Fibroblast of the aortic adventitia (primary cell): Measurements from ENCODE around the gene AKR1A1. TPM values are rescaled to one million over a fixed set of nuclear protein-coding genes. Genes with fewer than 3 reads are reported as not detected.

Source experiments
- DNase-seq: peaks from one replicate; pipeline ENCODE4 v3.0.0-alpha.2; 2010; ENCODE audit warnings: low read depth
- H3K4me3 ChIP-seq: 2 replicates; pipeline ENCODE4 v1.5.1; 2011; ENCODE audit warnings: low read depth, mild to moderate bottlenecking, control low read depth, low read length, moderate library complexity
- total RNA-seq: library from RNA; depleted of rRNA; stranded (reverse); fragments of >200 nt; gene quantifications from 2 replicates; pipeline ENCODE4 v1.2.3, GENCODE V29; 2012; ENCODE audit warnings: low replicate concordance
- TF ChIP-seq, protein P1 (sequence below): IDR thresholded peaks from 2 replicates; pipeline ENCODE4 v1.5.1; 2011; ENCODE audit warnings: mild to moderate bottlenecking, low read length, control low read depth, inconsistent platforms; ENCODE audit not compliant: insufficient read depth

Gene AKR1A1
- 128 and 174 TPM in 2 replicates for total RNA-seq

DNA sequence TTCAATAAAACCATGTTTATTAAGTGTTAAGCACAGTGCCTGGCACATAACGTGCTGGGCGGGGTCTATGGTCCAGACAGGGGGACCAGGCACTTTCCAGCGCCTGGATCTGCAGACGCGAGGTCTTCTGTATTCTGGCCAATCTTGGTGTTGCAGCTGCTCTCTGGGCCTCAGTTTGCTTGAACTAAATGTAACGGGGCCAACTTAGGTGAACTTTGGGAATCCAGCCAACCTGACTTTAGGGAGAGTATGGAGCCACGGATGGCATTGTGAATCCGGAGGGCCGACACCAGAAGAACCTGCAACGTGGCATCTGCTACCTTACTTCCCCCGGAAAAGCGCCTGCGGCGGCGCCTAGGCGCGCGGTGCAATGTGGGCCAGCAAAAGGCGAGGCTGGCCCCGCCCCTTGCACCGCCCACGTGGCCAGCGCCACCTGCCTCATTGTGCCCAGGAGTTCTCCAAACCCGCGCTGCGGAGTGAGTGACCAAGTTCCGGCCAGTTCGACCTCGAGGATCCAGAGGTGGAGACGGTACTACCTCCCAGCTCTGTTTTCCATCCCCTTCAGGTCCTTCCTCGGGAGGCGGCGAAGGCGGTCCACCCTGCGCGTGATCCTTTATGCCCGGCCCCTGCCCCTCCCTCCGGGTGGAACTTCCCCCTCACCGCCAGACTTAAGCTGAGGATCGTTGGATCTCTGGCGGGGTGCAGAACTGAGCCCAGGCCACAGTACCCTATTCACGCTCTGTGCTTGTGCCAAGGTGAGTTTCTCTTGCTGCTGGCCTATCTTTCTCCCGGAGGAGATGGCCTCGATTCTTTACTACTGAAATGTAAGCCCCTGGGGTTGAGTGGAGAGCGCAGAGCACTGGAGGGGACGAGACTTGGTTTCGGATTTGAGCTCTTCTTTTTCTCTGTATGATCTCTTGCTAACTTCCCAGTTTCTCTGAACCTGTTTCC is at the start of gene AKR1A1:
Gene AKR1A1 (plus strand): TSS at position 426 of the 951 bp plus-strand sequence. CDS start 10,969 bp downstream, outside the sequence.
- H3K4me3 ChIP-seq, result peak within 1 kb of the TSS; percentile 88
- TF ChIP-seq, protein P1, sequence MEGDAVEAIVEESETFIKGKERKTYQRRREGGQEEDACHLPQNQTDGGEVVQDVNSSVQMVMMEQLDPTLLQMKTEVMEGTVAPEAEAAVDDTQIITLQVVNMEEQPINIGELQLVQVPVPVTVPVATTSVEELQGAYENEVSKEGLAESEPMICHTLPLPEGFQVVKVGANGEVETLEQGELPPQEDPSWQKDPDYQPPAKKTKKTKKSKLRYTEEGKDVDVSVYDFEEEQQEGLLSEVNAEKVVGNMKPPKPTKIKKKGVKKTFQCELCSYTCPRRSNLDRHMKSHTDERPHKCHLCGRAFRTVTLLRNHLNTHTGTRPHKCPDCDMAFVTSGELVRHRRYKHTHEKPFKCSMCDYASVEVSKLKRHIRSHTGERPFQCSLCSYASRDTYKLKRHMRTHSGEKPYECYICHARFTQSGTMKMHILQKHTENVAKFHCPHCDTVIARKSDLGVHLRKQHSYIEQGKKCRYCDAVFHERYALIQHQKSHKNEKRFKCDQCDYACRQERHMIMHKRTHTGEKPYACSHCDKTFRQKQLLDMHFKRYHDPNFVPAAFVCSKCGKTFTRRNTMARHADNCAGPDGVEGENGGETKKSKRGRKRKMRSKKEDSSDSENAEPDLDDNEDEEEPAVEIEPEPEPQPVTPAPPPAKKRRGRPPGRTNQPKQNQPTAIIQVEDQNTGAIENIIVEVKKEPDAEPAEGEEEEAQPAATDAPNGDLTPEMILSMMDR, result peak; percentile 21
- peak; percentile 77 for DNase-seq

DNA sequence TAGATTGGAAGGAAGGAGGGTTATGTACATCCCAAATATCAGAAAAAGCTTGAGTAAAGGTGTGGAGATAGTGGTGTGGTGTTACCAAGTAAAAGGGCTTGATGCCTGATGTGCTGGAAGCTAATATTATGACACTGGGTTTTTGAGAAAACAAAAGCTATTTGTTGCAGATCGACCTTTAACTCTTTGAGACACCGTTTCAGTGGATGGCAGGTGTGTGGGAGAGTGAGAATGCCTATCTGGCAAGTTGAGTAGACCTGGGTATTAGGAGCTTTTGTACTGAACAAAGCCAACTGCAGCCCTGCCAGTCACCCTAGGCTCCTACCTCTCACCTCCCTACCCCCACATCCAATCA is 49.1 kb upstream of the AKR1A1 start:
- no peak overlapping the region for H3K4me3 ChIP-seq
- TF ChIP-seq, protein P1, result no peak
- DNase-seq, result no peak

- no peak overlapping the region for H3K4me3 ChIP-seq
- TF ChIP-seq, protein P1, result no peak
- DNase-seq, result no peak
Observed at GRCh38 chr1:45503462-45504360, 46.9 kb upstream of the AKR1A1 start.

GRCh38 chr1:45507195-45507594 is 43.4 kb upstream of the AKR1A1 start:
- TF ChIP-seq, protein P1, result no peak
- no peak overlapping the region for H3K4me3 ChIP-seq
- DNase-seq, result no peak

- TF ChIP-seq, protein P1, result no peak
- H3K4me3 ChIP-seq, result no peak overlapping the region
- no peak for DNase-seq
Observed at GRCh38 chr1:45507893-45508292, 42.7 kb upstream of the AKR1A1 start.

- peak; percentile 24 for DNase-seq
- H3K4me3 ChIP-seq, result no peak overlapping the region
- TF ChIP-seq, protein P1, result peak; percentile 29
Observed at GRCh38 chr1:45508295-45509151, 42.1 kb upstream of the AKR1A1 start.
